ENCODE data around the gene OPRL1.
A peak's percentile ranks its signal among the peaks of the same experiment; 100 is the strongest.
"Not testable (repeated sequence)": the region's sequence is repeated elsewhere in the genome, so short reads cannot be mapped to it uniquely, and the experiment has no call there.

The OPRL1 gene

DNA sequence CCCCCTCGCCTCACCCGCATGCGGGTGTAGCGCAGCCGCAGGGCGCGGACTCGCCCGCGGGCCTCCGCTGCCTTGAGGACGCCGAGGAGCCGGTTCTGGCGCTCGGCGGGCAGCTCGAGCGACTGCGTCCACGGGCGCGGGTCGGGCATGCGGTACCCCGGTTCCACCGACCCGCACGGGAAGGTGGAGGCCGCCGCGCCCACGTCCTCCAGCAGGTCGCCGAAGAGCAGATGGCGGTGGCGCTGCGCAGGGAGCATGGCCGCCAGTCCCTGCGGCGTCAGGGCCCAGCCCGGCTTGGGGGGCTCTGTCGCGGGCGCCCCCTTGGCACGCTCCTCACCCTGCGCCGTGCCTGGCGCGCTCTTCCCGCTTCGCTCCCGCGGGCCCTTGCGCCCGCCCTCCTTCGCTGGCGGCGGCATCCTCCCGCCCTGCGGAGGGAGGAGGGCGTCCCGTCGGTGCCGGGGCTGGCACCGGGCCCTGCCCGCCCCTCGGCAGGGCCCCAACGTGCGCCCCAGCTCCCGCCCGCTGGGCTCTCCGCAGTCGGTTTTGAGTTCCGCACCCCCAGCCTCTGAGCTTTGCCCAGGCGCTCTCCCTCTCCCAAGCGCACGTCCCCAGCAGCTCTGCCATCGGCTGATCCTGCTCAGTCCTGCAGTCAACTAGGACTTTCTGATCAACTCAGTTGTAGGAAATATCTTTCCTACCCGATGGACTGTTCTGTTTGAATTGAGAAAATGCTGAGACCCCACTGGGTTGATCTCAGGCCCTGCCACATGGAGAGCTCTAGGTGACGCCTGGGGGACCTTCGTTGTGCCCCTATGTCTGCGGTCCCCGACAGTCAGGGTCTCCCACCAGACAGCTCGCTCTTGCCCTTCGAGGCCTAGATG lies 4.2 kb downstream of the OPRL1 start, which contains the start of gene LKAAEAR1:
TSS of gene LKAAEAR1 (minus strand) at position 595 of the 881 bp plus-strand sequence. CDS start at position 416, 179 bp downstream.
- DNase-seq (ENCODE audit: low read depth, low spot score), result no peak

DNA sequence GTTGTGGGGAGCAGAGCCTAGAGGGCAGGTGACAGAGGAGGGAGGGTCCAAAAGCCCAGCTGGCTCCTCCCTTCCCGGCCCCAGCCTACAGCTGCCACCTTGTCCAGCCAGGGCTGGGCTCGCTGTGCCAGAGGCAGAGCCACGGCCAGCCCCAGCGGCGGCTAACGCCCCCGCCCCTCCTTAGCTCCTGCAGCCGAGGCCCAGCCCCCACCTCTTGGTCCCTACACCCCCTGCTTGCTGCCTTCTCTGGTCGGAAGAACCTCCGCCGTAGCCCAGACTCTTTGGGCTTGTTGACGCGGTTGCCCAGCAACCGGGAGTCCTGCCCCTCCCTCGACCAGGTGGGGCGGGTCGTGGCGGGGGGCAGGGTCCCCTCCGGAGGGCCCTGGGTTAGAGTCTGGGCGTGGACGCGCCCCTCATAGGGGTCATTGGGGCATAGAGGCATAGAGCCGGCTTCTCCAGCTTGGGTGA lies 4.8 kb downstream of the OPRL1 start:
- DNase-seq (ENCODE audit: low read depth, low spot score), result no peak

DNA sequence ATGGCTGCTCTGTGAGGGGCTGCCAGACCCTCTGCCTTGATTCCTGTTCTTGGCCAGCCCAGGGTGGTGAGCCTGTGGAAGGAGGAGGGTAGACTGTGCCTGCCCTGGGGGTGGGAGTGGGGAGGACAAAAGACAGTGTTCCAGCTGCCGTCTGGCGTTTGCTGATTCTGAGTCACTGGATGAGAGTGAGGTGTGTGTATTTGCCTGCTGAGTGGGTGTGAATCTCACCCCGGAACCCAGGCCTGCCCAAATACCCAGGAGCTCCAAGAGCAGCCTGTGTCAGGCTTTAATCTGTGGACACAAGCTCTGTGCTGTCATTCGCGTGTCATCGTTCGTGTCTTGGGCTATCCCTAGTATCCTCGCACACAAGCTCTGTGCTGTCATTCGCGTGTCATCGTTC lies 6.9 kb downstream of the OPRL1 start:
- DNase-seq (ENCODE audit: low read depth, low spot score), result no peak

DNA sequence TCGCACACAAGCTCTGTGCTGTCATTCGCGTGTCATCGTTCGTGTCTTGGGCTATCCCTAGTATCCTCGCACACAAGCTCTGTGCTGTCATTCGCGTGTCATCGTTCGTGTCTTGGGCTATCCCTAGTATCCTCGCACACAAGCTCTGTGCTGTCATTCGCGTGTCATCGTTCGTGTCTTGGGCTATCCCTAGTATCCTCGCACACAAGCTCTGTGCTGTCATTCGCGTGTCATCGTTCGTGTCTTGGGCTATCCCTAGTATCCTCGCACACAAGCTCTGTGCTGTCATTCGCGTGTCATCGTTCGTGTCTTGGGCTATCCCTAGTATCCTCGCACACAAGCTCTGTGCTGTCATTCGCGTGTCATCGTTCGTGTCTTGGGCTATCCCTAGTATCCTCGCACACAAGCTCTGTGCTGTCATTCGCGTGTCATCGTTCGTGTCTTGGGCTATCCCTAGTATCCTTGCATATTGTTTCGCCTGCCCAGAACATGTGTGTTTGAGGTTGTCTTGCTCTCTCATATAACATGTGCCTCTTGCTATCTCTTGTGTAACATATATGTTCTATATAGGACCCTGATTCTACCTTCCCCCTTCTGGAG lies 7.4 kb downstream of the OPRL1 start:
- not testable (repeated sequence) for DNase-seq (ENCODE audit: low read depth, low spot score)

DNA sequence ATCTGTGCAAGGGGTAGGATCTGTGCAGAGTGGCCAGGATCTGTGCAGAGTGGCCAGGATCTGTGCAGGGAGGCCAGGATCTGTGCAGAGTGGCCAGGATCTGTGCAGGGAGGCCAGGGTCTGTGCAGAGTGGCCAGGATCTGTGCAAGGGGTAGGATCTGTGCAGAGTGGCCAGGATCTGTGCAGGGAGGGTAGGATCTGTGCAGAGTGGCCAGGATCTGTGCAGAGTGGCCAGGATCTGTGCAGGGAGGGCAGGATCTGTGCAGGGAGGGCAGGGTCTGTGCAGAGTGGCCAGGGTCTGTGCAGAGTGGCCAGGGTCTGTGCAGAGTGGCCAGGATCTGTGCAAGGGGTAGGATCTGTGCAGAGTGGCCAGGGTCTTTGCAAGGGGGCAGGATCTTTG lies 8.7 kb downstream of the OPRL1 start:
- not testable (repeated sequence) for DNase-seq (ENCODE audit: low read depth, low spot score)

DNA sequence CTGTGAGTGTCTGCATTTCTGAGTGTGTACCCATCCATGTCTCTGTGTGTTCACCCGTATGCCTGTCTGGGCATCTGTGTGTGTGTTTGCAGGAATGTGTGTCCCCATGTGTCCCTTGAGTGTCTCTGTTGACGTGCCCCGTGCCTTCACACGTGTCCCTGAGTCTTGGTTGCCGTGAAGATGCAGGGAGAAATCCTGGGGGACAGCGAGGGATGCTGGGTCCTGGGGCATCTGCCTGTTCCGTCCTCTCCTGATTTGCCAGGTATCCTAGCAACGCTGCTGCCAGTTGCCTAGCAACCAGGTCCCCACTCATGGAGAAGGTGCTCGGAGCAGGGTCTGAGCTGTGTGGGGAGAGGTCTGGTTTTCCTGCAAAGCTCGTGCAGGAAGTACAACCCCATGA lies 10.3 kb downstream of the OPRL1 start:
- no peak for DNase-seq (ENCODE audit: low read depth, low spot score)

DNA sequence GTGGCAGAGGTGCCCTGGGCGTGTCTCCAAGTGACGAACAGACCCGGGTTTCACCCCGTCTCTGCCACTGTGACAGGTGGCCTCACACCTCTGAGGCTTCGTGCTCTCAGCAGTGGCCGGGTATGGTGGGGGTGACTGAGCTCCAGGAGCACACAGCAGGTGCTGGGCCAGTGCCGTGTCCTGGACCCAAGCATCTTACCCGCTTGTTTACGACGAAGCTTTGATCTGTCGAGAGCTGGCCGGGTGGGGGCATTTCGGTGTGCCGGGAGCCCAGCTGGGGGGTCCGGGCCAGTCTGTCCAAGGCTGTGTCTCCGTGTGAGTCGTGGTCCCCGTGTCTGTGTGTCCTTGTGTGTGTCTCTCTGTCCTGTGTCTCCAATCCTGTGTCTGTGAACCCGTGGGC lies 11.5 kb downstream of the OPRL1 start:
- no peak for DNase-seq (ENCODE audit: low read depth, low spot score)

DNA sequence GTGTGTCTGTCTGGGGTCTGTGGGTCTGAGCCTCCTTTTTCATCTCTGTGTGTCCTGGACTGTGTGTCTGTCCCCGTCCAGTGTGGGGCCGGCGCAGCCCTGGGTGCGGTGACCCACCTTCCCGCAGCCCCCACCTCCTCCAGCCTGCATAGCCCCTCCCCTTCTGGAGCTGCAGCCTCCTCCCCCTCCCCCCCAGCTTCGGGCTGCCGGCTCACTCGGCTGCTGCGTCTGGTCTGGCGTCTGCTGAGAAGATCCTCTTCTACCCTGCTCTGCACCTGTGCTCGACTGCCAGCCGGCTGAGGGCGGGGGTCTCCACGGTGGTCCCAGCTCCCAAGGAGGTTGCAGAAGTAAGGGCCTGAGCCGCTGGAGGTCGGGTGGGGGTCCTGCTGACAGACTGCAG lies 11.9 kb downstream of the OPRL1 start:
- no peak for DNase-seq (ENCODE audit: low read depth, low spot score)

DNA sequence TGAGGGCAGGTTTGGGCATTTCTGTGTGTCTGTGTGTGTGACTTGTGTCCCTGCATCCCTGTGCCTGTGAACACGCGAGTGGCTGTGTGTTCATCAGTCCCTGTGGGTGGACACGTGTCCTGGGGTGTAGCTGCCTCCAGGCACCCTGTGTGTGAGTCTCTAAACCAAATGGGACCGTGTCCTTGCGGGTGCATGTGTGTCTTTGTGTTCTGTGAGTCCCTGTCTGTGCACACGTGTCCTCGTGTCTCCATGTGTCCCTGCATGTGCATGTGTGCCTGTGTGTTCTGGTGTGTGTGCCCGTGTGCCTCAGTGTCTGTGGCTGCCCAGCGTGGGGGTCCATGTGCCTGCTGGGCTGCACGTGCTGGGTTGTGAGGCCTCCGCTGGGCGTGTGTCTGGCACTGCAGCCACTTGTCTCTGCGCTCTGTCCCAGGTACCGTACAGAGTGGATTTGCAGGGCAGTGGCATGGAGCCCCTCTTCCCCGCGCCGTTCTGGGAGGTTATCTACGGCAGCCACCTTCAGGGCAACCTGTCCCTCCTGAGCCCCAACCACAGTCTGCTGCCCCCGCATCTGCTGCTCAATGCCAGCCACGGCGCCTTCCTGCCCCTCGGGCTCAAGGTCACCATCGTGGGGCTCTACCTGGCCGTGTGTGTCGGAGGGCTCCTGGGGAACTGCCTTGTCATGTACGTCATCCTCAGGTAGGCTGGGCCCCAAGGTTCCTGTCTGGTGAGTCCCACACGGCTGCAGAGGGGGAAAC lies 12.6 kb downstream of the OPRL1 start:
- DNase-seq (ENCODE audit: low read depth, low spot score), result no peak

DNA sequence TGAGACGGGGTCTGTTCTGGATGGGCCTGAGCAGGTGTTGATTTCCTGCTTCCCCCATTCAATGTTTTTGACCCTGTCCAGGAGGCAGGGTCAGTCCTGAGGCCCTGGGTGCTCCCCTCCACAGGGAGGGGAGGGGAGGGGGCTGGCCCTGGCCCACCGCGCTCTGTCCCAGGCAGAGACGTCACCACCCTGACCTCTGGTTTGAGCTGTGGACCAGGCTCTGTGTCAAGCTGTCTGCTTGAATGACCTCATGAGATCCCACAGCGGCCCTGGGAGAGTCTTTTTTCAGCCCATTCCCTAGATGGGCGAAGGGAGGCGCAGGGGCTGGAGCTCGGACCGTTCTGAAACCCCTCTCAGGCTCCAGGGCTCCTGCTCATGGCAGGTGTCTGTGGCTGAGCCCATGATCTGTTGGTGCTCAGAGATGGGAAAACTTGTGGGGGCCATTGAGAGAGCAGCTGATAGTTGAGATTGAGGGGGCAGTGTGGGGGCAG lies 13.2 kb downstream of the OPRL1 start:
- no peak for DNase-seq (ENCODE audit: low read depth, low spot score)

DNA sequence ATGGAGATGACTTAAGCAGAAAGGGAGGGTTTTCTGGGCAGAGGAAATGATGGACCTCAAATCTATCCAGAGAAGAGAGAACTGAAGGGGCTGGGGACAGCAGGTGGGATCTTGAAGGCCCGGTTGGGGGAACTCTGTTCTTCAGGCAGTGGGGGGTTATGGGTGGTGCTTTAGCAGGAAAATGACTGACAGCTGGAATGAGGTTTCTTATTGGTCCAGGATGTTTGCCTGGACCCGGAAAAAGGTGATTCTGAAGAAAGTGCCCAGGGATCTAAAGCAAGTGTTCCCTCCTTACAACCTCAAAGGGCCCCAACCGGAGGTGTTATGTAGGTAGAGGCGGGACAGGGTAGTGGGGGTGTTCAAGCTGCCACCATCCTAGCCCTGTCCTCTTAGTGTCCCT lies 15.6 kb downstream of the OPRL1 start:
- DNase-seq (ENCODE audit: low read depth, low spot score), result no peak

DNA sequence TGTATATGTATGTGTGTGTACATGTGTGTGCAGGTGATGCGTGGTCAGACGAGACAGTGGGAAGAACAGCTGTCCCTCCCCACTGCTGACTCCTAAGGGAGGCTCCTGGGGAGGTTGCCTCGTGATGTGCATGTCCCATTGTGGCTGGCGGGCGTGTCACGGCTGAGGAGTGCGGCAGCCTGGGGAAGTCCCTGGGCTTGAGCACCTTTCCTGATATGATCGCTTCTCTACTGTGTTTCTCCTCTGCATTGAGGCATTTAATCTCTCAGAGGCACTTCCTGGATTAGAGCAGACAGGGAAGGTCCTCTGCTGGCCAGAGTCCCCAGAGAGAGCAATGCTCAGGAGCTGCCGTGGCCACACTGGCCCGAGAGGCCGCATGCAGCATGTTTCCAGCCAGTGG lies 16.0 kb downstream of the OPRL1 start:
- DNase-seq (ENCODE audit: low read depth, low spot score), result no peak

DNA sequence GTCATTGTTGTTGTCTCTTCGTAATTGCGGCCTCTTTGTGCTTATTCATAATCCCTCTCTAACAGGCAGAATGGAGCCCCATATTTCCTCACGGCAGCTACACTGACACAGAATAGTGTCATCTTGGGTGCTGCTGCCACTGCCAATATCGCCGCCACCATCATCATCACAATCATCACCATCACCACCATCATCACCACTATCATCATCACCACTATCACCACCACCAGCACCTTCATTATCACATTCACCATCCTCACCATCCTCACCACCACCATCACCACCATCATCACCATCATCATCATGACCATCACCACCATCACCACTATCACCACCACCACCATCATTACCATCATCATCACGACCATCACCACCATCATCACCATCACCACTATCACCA lies 16.7 kb downstream of the OPRL1 start:
- no peak for DNase-seq (ENCODE audit: low read depth, low spot score)

DNA sequence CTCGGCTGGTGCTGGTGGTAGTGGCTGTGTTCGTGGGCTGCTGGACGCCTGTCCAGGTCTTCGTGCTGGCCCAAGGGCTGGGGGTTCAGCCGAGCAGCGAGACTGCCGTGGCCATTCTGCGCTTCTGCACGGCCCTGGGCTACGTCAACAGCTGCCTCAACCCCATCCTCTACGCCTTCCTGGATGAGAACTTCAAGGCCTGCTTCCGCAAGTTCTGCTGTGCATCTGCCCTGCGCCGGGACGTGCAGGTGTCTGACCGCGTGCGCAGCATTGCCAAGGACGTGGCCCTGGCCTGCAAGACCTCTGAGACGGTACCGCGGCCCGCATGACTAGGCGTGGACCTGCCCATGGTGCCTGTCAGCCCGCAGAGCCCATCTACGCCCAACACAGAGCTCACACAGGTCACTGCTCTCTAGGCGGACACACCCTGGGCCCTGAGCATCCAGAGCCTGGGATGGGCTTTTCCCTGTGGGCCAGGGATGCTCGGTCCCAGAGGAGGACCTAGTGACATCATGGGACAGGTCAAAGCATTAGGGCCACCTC lies 18.7 kb downstream of the OPRL1 start:
- DNase-seq (ENCODE audit: low read depth, low spot score), result no peak

DNA sequence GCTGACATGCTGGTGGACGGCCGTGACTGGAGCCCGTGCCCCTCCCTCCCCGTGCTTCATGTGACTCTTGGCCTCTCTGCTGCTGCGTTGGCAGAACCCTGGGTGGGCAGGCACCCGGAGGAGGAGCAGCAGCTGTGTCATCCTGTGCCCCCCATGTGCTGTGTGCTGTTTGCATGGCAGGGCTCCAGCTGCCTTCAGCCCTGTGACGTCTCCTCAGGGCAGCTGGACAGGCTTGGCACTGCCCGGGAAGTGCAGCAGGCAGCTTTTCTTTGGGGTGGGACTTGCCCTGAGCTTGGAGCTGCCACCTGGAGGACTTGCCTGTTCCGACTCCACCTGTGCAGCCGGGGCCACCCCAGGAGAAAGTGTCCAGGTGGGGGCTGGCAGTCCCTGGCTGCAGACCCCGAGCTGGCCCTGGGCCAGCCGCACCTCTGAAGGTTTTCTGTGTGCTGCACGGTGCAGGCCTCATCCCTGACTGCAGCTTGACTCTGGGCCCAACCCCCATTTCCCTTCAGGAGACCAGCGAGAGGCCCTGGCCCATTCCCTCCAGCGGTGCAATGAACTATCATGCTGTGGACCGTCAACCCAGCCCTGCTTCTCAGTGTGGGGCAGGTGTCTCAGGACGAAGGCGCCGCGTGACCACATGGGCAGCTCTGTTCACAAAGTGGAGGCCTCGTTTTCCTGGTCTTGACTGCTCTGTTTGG lies 19.4 kb downstream of the OPRL1 start:
- DNase-seq (ENCODE audit: low read depth, low spot score), result no peak

DNA sequence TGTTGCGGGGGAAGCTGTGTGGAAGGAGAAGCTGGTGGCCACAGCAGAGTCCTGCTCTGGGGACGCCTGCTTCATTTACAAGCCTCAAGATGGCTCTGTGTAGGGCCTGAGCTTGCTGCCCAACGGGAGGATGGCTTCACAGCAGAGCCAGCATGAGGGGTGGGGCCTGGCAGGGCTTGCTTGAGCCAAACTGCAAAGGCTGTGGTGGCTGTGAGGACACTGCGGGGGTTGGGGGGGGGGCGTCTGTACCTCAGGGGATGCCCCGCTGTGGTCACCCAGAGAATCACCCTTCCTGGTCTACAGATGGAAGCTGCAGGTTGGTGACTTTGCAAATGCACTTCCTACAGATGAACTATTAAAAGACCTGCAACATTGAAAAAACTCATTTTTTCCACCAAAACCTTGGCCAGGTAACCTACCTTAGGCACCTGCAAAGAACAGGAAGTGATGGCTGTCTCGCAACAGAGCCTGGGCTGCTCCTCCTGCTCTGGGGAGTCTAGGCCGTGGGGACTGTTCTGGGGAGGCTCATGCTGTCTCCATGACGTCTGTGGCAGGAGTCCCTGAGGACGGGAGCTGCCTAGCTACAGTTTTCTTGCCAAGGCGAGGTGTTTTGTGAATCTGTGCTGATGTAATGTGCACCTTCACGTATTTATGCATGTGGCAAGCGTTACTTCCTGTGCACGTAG lies 20.1 kb downstream of the OPRL1 start:
- no peak for DNase-seq (ENCODE audit: low read depth, low spot score)

DNA sequence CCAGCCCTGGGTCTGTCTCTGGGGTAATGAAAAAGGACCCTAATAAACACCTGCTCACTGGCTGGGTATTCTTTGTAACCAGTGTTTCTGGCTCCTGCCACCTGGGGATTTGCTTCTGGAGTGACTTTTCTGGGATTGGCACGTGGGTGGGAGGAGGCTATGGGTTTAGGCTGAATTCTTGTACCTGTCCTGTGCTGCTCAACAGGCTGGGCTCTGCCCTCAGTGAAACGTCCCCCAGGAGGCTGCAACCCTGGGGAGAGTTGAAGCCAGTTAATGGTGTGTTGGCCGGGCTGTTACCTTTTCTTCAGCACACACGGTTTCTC lies 20.6 kb downstream of the OPRL1 start:
- DNase-seq (ENCODE audit: low read depth, low spot score), result no peak

DNA sequence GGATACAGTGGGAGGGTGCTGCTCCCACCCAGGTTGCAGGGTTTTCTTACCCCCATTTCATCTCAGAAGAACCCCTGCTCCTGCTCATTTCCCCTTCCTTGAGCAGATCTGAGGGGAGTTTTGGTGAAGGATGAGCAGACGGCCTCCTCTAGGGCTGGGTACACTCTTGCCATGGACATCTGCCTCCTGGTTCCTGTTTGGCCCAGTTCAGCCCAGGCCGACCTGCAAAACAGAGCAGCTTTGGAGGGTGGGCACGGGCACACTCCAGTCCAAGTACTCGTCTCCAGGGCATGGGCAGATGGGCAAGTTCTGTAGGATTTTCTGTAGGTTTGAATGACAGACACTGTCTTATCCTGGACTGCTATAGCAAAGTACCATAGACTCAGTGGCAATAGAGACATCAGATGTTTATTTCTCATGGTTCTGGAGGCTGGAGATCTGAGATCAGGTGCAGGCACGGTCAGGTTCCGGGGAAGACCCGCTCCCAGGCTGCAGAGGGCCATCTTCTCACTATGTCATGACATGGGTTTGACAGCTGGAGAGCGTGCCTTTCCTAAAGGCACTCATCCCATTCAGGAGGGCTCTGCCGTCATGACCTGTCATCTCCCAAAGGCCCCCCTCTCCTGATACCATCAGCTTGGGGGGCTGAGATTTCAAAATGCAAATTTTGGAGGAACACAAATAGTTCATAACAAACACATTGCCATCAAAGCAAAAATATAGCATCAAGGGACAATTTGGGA lies 21.2 kb downstream of the OPRL1 start:
- no peak for DNase-seq (ENCODE audit: low read depth, low spot score)

DNA sequence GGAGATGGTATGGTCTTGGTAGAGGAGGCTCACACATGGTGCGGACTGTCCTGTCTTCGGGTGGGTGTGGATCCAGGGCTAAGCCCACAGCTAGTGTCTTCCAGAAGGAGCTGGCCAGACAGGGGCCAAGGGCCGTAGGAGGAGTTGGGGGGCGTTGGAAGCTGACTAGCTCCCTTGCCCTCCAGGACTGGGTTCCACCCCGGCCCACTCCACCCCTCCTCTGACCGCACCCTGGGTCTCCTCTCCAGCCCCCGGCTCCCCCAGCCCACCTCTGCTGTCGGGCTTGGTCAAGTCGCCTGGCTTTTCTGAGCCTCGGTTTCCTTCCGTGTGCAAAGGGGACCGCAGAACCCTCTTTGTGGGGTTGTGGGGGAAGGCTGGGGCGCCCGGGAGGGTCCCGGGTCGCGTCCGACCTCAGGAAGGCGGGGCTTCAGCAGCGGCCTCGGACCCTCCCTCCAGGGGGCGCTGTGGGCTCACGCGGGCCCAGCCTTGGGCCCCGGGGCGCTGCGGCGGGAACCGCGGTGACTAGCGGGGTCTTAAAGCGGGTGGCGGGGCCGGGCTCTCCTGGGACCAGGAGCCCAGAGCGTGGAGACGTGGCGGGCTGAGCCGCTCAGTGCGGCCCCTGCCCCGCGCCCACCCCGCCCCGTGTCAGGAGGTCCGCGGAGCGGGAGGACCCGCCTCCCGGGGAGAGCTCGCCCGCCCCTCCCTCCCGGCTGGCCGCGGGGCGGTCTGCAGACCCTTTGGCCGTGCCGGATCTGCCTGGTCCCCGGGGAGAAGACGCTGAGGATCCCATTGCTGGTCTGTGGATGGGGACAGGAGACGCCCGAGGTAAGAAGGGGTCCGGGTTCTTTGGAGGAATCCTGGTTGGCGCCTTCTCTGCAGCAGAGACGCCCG lies 22.1 kb downstream of the OPRL1 start:
- DNase-seq (ENCODE audit: low read depth, low spot score), result peak; percentile 47
